OCI-LY1 (cell line): ENCODE results near the gene DLGAP3.

Experiments
- H2AFZ ChIP-seq: fragments of 200-600 bp; sonication (generic), shearing (Covaris generic); 2 replicates; pipeline ENCODE4 v1.6.0; 2014; ENCODE audit warnings: antibody characterized with exemption, mild to moderate bottlenecking, low read length
- H3F3A ChIP-seq: fragments of 200-600 bp; sonication (generic), shearing (Covaris generic); 2 replicates; pipeline ENCODE4 v1.6.0; 2014; ENCODE audit warnings: mild to moderate bottlenecking, antibody characterized with exemption, low read length, moderate library complexity; ENCODE audit not compliant: insufficient read depth
- H3K27ac ChIP-seq: fragments of 200-600 bp; sonication (generic); 2 replicates; pipeline ENCODE4 v1.5.1; 2014; ENCODE audit warnings: low read length, mixed run types, mild to moderate bottlenecking, low read depth; ENCODE audit not compliant: poor library complexity, severe bottlenecking
- H3K27me3 ChIP-seq: fragments of 200-600 bp; sonication (generic); 2 replicates; pipeline ENCODE4 v1.6.0; 2014; ENCODE audit warnings: antibody characterized with exemption, mild to moderate bottlenecking, low read length, moderate library complexity; ENCODE audit not compliant: insufficient read depth
- H3K36me3 ChIP-seq: fragments of 200-600 bp; sonication (generic); 2 replicates; pipeline ENCODE4 v1.6.1; 2014; ENCODE audit warnings: mild to moderate bottlenecking, antibody characterized with exemption, low read length, moderate library complexity, mixed read lengths; ENCODE audit not compliant: insufficient read depth
- H3K4me1 ChIP-seq: fragments of 200-600 bp; sonication (generic); 2 replicates; pipeline ENCODE4 v1.5.1; 2014; ENCODE audit warnings: mild to moderate bottlenecking, low read length, moderate library complexity; ENCODE audit not compliant: insufficient read depth, severe bottlenecking
- H3K4me2 ChIP-seq: fragments of 200-600 bp; sonication (generic), shearing (Covaris generic); 2 replicates; pipeline ENCODE4 v1.6.1; 2014; ENCODE audit warnings: low read length
- H3K4me3 ChIP-seq: fragments of 200-600 bp; sonication (generic); 2 replicates; pipeline ENCODE4 v1.5.1; 2014; ENCODE audit warnings: low read length, low read depth, mild to moderate bottlenecking, mixed read lengths; ENCODE audit not compliant: poor library complexity, severe bottlenecking
- H3K79me2 ChIP-seq: fragments of 200-600 bp; shearing (Covaris generic); 2 replicates; pipeline ENCODE4 v1.6.1; 2016; ENCODE audit warnings: mixed run types, low read length, mixed read lengths; ENCODE audit not compliant: insufficient read depth
- H3K9ac ChIP-seq: fragments of 200-600 bp; sonication (generic), shearing (Covaris generic); 2 replicates; pipeline ENCODE4 v1.6.1; 2014; ENCODE audit warnings: mild to moderate bottlenecking, low read length, mixed read lengths
- H3K9me2 ChIP-seq: fragments of 200-600 bp; sonication (generic), shearing (Covaris generic); 2 replicates; pipeline ENCODE4 v1.6.1; 2014; ENCODE audit warnings: low read depth, mild to moderate bottlenecking, low read length, mixed read lengths
- H3K9me3 ChIP-seq: fragments of 200-600 bp; shearing (Covaris generic); 2 replicates; pipeline ENCODE4 v1.6.1; 2014; ENCODE audit warnings: low read length, mixed read lengths
- H4K20me1 ChIP-seq: fragments of 200-600 bp; sonication (generic), shearing (Covaris generic); 2 replicates; pipeline ENCODE4 v1.6.0; 2016; ENCODE audit warnings: mild to moderate bottlenecking, low read length; ENCODE audit not compliant: insufficient read depth
- EZH2 ChIP-seq: fragments of 200-600 bp; sonication (generic), shearing (Covaris generic); IDR thresholded peaks from 2 replicates; pipeline ENCODE4 v1.8.0; 2017; ENCODE audit warnings: borderline replicate concordance, mixed run types, mild to moderate bottlenecking, antibody characterized with exemption, low read length, moderate library complexity, mixed read lengths
- TF ChIP-seq, protein P1 (sequence below): fragments of 200-600 bp; sonication (generic), shearing (Covaris generic); IDR thresholded peaks from 2 replicates; pipeline ENCODE4 v1.5.1; 2017; ENCODE audit warnings: mild to moderate bottlenecking, antibody characterized with exemption, low read length, moderate library complexity, mixed read lengths

DLGAP3 gene

DNA sequence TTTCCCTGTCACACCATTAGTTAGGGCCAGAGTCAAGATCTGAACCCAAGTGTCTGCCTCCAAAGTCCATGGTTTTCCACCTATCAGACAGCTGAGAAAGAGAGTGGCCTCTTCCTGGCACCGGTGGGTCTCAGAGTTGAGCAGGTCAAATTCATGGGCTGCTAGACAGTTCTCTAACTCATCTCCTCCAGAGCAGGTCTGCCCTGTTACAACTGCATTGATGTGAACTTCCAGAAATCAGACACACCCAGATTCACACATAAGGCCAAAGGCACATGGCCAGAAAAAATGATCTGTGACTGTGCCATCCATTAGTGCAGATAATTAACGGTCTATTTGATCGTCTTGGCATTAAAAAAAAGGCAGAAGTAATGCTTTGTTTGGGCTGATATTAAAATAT, 87.4 kb downstream of the DLGAP3 start:
- no peak overlapping the region for H3K4me3 ChIP-seq
- no peaks in the 10 kb centered on the region for H3K4me1 ChIP-seq
- no peak overlapping the region for H3K27ac ChIP-seq
- H2AFZ ChIP-seq: no peak overlapping the region
- no peaks in the 10 kb centered on the region for H3F3A ChIP-seq
- TF ChIP-seq EZH2: no peak
- TF ChIP-seq, protein P1, sequence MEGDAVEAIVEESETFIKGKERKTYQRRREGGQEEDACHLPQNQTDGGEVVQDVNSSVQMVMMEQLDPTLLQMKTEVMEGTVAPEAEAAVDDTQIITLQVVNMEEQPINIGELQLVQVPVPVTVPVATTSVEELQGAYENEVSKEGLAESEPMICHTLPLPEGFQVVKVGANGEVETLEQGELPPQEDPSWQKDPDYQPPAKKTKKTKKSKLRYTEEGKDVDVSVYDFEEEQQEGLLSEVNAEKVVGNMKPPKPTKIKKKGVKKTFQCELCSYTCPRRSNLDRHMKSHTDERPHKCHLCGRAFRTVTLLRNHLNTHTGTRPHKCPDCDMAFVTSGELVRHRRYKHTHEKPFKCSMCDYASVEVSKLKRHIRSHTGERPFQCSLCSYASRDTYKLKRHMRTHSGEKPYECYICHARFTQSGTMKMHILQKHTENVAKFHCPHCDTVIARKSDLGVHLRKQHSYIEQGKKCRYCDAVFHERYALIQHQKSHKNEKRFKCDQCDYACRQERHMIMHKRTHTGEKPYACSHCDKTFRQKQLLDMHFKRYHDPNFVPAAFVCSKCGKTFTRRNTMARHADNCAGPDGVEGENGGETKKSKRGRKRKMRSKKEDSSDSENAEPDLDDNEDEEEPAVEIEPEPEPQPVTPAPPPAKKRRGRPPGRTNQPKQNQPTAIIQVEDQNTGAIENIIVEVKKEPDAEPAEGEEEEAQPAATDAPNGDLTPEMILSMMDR: no peak
- no peaks in the 10 kb centered on the region for H3K9me3 ChIP-seq
- H3K4me2 ChIP-seq: no peak overlapping the region
- no peaks in the 10 kb centered on the region for H3K9me2 ChIP-seq
- H3K36me3 ChIP-seq: no peaks in the 10 kb centered on the region
- no peaks in the 10 kb centered on the region for H4K20me1 ChIP-seq
- H3K79me2 ChIP-seq: no peaks in the 10 kb centered on the region
- H3K27me3 ChIP-seq: no peaks in the 10 kb centered on the region
- H3K9ac ChIP-seq: no peak overlapping the region

DNA sequence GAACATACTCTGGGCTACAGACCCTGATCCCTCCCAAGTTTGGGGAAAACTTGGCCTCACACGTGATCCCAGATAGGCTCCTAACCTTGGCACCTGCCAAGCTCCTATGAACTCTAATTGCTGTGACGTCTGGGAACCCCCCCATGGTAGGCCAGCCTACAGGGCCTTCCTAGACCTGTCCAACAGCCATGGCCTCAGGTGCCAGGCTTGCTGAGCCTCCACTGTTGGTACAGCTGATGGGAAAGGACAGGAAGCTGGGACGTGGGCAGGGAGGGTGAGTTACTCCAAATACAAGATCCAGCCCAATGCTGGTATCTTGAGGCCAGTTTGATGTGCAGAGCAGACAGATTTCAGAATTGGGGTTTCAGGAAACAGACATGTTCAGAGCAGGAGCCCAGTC, 89.0 kb downstream of the DLGAP3 start:
- Histone ChIP-seq H3F3A (no peaks in the 10 kb centered on the region), H3K4me3 (no peak overlapping the region), H3K4me1 (no peaks in the 10 kb centered on the region)

DNA sequence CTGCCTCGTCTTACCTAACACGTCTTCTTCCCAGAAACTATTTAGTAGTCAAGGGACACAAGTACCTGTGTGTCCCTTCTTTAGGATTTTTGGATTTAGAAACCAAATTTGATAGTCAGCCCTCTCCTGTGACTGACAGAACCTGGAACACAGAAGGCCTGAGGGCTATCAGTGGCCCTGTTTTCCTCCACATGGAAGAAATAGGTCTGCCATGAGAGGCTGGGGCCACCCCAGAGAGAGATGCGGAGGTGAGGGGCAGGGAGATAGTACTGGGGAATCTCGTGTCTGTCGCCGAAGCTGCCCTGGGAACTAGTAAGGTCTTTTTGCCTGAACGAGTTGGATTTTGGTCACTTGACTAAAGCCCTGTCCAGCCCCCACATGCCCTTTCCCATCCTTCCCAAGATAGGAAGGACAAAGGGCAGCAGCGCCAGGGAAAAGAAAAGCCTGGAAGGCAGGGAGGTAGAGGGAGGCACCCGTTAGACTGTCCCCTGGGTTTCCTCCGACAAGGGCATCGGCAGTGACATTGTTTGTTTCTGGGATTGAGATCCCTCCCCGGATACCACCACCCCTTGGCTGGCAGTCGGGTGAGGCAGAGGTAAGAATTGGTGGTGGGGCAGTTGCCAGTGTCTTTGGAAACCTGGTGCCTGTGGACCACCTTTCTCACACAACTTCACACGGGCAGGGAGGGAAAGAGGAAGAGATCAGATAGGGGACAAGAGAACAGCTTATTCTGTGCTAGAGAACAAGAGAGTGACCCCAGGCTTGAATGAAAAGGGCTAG, 89.7 kb downstream of the DLGAP3 start:
- H3K4me1 ChIP-seq: no peaks in the 10 kb centered on the region
- H3K9ac ChIP-seq: no peak overlapping the region
- H3F3A ChIP-seq: no peaks in the 10 kb centered on the region
- H3K27ac ChIP-seq: no peak overlapping the region
- TF ChIP-seq EZH2: no peak
- TF ChIP-seq, protein P1: no peak
- no peak overlapping the region for H3K4me2 ChIP-seq
- H3K4me3 ChIP-seq: no peak overlapping the region
- no peak overlapping the region for H2AFZ ChIP-seq
- no peaks in the 10 kb centered on the region for H3K27me3 ChIP-seq
- no peaks in the 10 kb centered on the region for H3K36me3 ChIP-seq
- H3K79me2 ChIP-seq: no peaks in the 10 kb centered on the region
- no peaks in the 10 kb centered on the region for H4K20me1 ChIP-seq
- no peaks in the 10 kb centered on the region for H3K9me3 ChIP-seq
- H3K9me2 ChIP-seq: no peaks in the 10 kb centered on the region

More for the DNA sequence above, 89.0 kb downstream of the DLGAP3 start:
- Histone ChIP-seq H3K9me2 (no peaks in the 10 kb centered on the region), H3K27ac (no peak overlapping the region), H3K27me3 (no peaks in the 10 kb centered on the region), H3K9ac (no peak overlapping the region), H3K36me3 (no peaks in the 10 kb centered on the region), H3K79me2 (no peaks in the 10 kb centered on the region), H2AFZ (no peak overlapping the region), H3K4me2 (no peak overlapping the region), H3K9me3 (no peaks in the 10 kb centered on the region), H4K20me1 (no peaks in the 10 kb centered on the region)
- TF ChIP-seq EZH2: no peak
- TF ChIP-seq, protein P1: no peak
